ENCODE results near the gene CYP4A22.

DNA sequence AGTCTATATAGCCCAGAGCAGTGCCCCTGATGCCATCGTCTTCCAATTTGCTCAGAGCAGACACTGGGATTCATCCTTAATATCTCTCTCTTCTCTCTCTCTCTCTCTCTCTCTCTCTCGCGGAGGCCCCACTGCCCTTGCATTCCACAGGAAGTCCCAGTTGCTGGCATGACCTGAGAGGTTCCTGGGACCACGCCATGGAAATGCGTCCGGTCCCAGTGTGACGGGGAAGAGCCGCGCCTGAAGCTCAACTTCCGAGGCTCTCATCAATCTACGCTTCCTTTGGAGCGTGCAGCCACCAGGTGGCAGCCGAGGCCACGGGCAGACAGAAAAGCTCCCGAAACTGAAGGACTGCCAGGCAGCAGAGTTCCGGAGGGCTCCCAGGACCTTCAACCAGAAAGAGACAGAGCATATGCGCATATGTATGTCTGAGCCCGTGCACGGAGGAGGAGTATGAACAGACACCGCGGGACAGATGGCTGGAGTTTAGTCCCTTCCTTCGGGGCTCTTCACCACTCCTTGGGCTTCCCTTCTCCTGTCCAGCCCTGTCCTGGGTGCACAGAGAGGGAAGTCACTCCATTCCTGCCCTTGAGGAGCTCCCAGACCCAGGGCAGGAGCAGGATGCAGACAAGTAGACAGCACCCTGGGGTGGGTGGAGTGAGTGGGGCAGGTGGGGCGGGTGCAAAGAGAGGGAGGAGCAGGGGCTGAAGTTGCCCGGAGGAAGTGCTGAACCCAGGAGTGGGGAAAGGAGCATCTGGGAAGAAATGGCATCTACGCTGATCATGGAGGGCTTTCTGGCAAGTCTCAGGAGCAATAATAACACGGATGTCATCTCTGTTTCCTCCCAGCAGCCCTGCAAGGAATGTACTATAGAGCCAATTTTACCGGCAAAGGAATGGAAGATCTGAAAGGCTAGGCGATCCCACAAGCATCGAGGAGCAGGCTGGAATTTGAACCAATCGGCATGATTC is 42.1 kb downstream of the CYP4A22 start:
- TF ChIP-seq, protein P1, sequence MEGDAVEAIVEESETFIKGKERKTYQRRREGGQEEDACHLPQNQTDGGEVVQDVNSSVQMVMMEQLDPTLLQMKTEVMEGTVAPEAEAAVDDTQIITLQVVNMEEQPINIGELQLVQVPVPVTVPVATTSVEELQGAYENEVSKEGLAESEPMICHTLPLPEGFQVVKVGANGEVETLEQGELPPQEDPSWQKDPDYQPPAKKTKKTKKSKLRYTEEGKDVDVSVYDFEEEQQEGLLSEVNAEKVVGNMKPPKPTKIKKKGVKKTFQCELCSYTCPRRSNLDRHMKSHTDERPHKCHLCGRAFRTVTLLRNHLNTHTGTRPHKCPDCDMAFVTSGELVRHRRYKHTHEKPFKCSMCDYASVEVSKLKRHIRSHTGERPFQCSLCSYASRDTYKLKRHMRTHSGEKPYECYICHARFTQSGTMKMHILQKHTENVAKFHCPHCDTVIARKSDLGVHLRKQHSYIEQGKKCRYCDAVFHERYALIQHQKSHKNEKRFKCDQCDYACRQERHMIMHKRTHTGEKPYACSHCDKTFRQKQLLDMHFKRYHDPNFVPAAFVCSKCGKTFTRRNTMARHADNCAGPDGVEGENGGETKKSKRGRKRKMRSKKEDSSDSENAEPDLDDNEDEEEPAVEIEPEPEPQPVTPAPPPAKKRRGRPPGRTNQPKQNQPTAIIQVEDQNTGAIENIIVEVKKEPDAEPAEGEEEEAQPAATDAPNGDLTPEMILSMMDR (tag by site-specific recombination; IDR thresholded peaks at IDR 0.05): peak; percentile 91
- TF ChIP-seq YY1 (tag by site-specific recombination; IDR thresholded peaks at IDR 0.05) (no peak), MYNN (tag by site-specific recombination; IDR thresholded peaks at IDR 0.05; ENCODE audit: borderline replicate concordance) (no peak), ZNF138 (tag by site-specific recombination; IDR thresholded peaks at IDR 0.05; ENCODE audit: borderline replicate concordance) (no peak)
